Stimulated activated naive CD4-positive, alpha-beta T cell (primary cell): ENCODE results near the gene SEMA4A.

Experiments
- DNase-seq, 6 experiments: peaks; one replicate each; lab custom pipeline; 2025; lab: John Stamatoyannopoulos, UW

Gene SEMA4A

DNA sequence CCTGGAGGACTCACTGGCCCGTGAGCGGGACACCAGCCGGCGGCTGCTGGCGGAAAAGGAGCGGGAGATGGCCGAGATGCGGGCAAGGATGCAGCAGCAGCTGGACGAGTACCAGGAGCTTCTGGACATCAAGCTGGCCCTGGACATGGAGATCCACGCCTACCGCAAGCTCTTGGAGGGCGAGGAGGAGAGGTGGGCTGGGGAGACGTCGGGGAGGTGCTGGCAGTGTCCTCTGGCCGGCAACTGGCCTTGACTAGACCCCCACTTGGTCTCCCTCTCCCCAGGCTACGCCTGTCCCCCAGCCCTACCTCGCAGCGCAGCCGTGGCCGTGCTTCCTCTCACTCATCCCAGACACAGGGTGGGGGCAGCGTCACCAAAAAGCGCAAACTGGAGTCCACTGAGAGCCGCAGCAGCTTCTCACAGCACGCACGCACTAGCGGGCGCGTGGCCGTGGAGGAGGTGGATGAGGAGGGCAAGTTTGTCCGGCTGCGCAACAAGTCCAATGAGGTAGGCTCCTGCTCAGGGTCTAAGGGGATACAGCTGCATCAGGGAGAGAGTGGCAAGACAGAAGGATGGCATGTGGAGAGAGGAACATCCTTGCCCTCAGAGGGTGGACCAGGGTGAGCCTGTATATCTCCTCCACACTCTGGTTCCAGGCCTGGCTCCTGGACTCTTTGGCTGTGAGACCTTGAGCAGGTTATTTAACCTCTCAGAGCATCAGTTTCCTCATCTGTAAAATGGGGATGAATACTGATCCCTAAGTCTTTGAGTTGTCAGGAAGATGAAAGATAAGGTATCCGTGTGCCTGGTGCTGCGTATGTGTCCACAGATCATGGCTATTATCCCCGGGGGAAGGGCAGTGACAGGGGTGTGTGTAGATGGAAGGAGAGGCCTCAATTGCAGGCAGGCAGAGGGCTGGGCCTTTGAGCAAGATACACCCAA is 17.2 kb upstream of the SEMA4A start:
- no peak for DNase-seq

DNA sequence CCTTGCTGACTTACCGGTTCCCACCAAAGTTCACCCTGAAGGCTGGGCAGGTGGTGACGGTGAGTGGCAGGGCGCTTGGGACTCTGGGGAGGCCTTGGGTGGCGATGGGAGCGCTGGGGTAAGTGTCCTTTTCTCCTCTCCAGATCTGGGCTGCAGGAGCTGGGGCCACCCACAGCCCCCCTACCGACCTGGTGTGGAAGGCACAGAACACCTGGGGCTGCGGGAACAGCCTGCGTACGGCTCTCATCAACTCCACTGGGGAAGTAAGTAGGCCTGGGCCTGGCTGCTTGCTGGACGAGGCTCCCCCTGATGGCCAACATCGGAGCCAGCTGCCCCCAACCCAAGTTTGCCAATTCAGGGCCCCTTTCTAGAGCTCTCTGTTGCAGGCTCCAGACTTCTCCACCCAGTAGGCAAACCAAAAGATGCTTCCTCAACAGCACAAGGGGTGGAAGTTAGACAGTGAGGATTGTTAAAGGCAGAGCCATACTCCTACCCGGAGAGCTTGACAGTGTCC is 16.4 kb upstream of the SEMA4A start:
- DNase-seq, result no peak

DNA sequence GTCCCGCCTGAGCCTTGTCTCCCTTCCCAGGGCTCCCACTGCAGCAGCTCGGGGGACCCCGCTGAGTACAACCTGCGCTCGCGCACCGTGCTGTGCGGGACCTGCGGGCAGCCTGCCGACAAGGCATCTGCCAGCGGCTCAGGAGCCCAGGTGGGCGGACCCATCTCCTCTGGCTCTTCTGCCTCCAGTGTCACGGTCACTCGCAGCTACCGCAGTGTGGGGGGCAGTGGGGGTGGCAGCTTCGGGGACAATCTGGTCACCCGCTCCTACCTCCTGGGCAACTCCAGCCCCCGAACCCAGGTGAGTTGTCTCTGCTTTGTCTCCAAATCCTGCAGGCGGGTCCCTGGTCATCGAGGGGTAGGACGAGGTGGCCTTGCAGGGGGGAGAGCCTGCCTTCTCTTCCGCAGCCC is 14.9 kb upstream of the SEMA4A start:
- DNase-seq, result no peak

DNA sequence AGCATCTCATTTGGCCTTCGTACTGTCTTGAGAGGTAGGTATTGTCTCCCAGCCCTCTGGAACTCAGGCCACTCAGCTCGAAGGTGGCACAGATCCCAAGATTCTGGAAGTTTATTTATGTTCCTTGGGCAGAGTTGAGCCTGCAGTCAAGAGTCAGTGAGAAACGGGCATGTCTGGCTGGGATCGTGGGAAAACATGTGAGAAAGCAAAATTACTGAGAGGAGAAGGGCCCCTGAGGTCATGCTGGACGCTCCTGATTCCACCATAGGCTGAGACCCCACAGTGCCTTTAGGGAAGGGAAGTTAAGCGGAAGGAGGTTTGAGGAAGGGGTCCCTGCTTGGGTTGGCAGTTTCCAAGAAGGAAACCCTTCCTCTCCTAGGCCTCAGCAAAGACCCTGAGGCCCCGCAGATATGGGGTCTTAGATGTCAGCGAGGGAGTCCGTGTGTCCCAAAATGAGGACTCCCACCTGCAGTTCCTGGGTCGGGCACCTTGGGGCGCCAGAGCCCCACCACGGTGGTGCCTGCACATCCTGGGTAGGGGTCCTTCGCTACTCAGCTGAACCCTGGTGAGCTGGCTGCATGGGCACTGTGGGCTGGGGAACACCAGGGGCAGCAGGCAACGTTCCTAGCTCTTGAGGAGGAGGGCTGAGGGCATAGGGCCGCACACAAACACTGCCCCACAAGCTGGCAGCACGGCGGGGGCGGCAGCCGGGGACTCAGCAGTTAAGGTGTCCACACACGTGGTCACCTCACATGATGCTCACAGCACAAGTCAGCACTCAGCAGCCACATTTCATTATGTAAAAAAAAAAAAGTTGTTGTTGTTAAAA is 12.3 kb upstream of the SEMA4A start:
- DNase-seq, result peak in 1 of 6 experiments; percentile 17

DNA sequence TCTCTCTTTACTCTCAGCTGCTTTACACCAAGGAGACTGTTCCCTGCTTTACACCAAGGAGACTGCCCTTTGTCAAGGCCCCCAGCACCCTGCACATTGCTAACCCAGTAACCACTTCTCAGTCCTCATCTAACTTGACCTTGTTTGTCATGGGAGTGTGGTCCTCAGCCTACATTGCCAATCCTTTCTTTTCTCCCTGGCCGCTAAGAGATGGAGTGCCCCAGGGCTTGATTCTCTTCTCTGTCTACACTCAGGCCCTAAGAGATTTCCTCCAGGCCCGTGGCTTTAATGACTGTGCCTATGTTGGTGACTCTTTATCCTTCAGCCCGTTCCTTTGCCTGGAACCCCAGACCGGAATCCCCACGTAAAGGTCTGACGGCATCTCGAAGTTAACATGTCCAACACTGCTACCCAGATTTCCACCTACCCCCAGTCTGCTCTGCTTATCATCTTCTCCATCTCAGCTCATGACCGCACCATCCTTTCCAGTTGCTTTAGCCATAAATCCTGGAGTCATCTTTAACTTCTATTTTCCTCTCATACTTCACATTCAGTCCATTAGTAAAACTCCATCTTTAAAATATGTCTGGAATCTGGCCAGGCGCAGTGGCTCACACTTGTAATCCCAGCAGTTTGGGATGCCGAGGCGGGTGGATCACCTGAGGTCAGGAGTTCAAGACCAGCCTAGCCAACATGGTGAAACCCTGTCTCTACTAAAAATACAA is 9.5 kb upstream of the SEMA4A start:
- no peak for DNase-seq

- no peak for DNase-seq
These were observed 8.6 kb upstream of the SEMA4A start for GRCh38 chr1:156144742-156145141.

DNA sequence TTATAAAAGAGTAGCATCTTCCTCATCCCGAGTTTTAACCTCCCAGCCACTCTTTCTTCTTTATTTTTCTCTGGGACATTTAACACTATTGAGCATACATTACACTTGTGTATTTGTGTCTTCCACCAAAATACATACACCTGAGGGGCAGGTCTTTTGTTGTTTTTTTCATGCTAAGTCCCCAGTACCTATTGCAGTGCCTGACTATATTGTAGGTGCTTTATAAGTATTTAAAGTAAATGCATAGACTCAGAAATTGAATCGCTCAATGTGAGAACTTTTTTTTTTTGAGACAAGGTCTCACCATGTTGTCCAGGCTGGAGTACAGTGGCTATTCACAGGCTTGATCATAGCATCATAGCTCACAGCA is 7.8 kb upstream of the SEMA4A start:
- no peak for DNase-seq

- DNase-seq, result peak in 4 of 6 experiments; percentile 23 to 80 (median 65)
These were observed 7.2 kb upstream of the SEMA4A start for GRCh38 chr1:156146020-156146768.

DNA sequence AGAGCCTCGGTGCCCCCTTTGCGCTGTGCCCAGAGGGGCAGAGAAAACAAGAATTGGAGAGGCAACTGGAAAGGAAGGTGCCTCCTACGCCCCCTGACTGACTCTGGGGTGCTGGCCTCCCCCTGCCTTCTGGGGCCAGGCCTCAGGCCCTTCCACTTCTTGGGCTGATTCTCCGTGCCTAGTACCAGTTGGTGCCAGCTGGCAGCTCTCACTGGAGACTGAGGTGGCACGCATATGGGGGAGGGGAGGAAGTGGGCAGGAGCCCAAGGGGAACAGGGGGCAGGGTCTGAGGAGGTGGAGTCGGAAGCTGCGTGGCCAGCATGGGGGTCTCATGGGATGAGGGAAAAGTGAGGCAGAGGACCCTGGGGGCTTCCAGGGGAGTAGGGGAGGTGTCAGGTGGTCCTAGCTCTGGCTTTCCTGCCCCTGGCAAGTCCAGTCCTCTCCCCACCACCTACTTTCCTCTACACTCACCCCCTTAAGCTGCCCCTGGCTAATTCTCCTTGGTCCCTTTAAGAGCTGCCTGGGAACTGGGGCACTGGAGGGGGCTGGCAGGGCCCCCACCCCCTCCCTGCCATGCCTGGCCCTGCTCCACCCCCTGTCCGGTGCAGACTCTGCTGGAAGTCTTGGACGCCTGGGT is 6.5 kb upstream of the SEMA4A start:
- no peak for DNase-seq

- DNase-seq, result no peak
These were observed 5.2 kb upstream of the SEMA4A start for GRCh38 chr1:156148216-156148615.

DNA sequence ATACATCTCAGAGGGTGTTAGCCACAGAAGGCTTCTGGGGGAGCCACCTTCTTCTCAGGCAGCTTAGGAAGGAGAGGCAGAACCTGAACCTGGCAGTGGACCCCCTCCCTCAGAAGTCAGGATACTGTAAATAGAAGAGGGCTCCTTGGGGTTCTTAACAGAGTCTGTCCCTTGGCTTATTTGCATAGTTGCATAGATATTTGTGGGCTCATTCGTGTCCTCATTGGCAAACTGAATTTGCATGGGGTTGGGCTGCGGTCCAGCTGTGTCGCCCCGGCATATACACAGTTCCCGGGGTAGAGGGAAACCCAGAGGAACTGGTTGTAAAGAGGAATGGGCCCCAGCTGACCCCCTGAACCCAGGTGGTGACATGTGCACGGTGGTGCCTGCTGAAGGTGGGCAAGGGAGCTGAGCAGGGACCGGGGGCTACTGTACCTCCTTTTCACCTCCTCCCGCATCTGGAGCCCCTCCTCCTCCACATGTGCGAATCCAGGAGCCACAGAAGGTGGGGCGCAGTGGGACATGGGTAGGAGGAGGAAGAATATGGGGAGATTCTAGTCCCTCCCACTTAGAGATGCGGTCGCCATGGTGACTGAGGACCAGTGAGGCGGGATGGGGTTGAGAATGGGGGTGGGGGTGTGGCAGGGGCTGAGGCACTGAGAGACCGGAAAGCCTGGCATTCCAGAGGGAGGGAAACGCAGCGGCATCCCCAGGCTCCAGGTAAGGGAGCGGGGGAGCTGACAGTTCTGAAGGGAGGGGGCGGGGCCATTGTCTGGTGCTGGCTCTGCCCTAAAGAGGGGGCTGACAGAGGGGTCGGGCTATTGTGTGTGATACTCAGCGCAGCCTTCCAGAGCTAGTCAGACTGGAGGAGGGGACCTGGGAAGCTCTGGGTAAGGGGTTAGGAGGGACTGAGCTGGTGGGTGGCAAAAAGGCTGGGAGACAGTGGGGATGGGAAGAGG is 3.7 kb upstream of the SEMA4A start:
- no peak for DNase-seq

DNA sequence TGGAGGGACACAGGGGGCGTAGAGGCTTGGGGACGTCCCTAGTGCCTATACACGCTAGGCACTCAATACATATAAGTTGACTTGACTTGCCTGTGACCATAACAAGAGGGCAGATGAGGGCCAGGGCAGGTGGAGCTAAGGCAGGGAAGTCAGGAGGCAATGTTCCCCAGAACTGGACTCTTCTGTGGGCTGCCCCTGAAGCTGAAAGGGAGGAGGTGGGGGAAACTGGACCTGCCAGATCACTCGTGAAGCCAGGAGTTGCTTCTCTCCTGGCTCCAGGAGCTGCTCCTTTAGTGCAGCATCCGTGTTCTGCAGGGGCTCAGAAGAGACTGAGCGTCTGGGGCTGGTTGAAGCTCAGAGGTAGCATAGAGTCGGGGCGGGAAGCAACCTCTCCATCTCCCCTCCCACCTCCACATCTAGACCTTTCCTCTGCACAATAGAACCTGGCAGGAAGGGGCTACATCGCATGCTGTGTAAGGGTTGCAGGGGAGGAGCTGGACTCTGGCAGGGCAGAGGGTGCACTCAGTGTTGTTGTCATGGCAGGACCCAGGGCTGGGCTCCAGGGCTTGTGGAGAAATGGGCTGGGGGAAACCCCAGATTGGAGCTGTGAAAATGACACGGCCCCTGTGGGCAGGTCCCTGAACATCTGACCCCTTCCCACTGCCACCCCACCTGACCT is 2.9 kb upstream of the SEMA4A start:
- DNase-seq, result no peak

- DNase-seq, result no peak
These were observed 2.2 kb upstream of the SEMA4A start for GRCh38 chr1:156151093-156151688.

DNA sequence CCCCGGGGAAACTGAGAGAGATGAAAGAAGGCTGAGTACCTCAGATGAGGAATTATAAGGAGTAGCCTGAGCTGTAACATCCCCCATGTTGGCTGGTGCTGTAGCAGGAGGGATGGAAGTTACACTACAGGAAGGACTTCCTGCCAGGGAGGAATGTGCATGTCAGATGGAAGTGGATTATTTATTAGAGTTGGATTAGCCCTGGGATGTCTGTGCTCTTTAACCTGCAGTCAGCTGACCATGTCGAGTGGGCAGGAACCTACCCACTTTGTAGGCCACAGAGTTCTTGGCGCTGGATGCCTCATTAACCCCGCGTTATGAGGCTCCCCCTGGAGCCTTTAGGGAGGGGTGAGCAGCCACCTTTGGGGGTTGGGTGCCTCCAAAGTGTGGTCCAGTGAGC is 757 bp upstream of the SEMA4A start:
- no peak for DNase-seq

- DNase-seq, result no peak
These were observed 948 bp downstream of the SEMA4A start for GRCh38 chr1:156154317-156154749.

DNA sequence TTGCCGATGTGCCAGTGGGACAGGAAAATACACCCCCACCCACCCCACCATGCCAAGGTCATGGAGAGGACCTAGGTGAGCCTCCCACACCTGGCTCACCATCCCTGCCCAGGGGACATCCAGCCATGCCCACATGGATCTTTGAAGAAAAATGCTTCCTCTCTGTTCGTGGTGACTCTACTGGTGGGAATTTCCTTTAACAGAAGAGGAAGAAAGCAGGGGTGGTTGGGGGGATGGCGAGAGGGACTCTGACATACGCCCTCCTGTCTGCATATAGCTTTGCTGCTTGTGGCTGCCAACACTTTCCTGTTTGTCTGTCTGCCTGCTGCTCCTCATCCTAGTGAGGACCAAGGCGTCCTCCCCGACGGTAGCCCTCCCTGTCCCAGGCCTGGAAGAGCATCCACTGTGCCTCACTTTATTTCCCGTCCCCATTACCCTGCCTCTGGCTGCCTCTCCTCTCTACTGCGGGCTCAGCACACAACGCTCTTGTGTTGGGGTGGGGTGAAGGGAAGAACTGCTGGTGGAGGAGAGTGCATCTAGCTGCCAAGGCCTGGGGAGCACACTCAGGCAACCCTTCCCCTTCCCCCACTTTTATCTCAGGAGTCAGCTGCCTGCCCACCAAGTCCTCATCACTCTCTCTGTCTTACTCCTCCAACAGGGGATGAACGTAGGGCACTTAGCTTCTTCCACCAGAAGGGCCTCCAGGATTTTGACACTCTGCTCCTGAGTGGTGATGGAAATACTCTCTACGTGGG is 2.5 kb downstream of the SEMA4A start:
- DNase-seq, result no peak

- no peak for DNase-seq
These were observed 4.1 kb downstream of the SEMA4A start for GRCh38 chr1:156157506-156157905.

DNA sequence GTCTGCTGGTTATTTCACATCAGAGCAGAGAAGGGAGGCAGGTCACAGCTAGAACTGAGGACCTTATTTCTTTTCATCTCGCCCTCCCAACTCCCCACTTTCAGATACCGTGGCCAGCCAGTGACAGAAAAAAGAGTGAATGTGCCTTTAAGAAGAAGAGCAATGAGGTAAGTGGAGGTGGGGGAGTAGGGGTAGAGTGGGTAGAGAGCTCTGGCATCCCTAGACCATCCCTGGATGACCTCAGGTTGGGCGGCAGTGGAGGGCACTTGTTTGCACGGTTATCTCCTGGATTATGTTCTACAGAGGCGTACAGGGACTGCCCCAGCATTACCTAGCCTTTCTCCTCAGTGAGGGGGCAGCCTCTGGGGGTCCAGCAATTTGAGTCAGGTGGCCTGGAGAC is 4.6 kb downstream of the SEMA4A start:
- no peak for DNase-seq
